GM12878 (cell line): ENCODE measurements around the gene ZNF860. TPM values are rescaled to one million over a fixed set of nuclear protein-coding genes. Genes with fewer than 3 reads are reported as not detected.

Experiments
- ATAC-seq: fragments of 200-7000 bp; cut with Tn5 transposase; 3 replicates; pipeline ENCODE4 v1.9.1; 2020; ENCODE audit warnings: mild to moderate bottlenecking, moderate library complexity
- BruUV-seq: library from RNA; stranded (reverse); fragments of 400-500 nt; replicated peaks from 2 replicates; lab custom pipeline; 2021; lab: Mats Ljungman, UMichigan
- CTCF ChIA-PET: fragments of 300-600 bp; sonication (Branson Sonifier 250); formaldehyde crosslinking; extraction: SDS; loops from one replicate; lab custom pipeline; 2021; ENCODE audit warnings: inconsistent platforms; lab: Yijun Ruan, JAX
- POLR2A ChIA-PET: fragments of 350-600 bp; formaldehyde crosslinking; extraction: SDS; loops from one replicate; lab custom pipeline; 2021; ENCODE audit warnings: inconsistent platforms; lab: Charles Lee
- RAD21 ChIA-PET: fragments of 300-600 bp; sonication (Branson Sonifier 250); formaldehyde crosslinking; loops from one replicate; lab custom pipeline; 2023; ENCODE audit warnings: antibody characterized with exemption; ENCODE audit not compliant: unreplicated experiment; lab: Charles Lee
- SMC1A ChIA-PET: fragments of 300-600 bp; sonication (Branson Sonifier 250); formaldehyde crosslinking; loops from one replicate; lab custom pipeline; 2023; ENCODE audit not compliant: unreplicated experiment, uncharacterized antibody; lab: Charles Lee
- DNase-seq: peaks from one replicate; pipeline ENCODE4 v3.0.0-alpha.2; 2011; ENCODE audit warnings: low read depth, low spot score
- FAIRE-seq: peaks from 3 replicates; lab custom pipeline; 2011; peaks lifted over from hg19 to GRCh38; lab: Jason Lieb, UNC
- H2AFZ ChIP-seq: 2 replicates; pipeline ENCODE4 v1.6.0; 2011; ENCODE audit warnings: low read depth, low read length, control low read depth; ENCODE audit not compliant: control insufficient read depth
- H3K27ac ChIP-seq: 2 replicates; pipeline ENCODE4 v1.5.1; 2011; ENCODE audit warnings: control low read depth; ENCODE audit not compliant: control insufficient read depth, insufficient read depth
- H3K27me3 ChIP-seq, 2 experiments: replicated peaks in 1 of 2; 2 replicates each; pipeline versions ENCODE4 v1.6.0 to v1.6.1; 2011; ENCODE audit warnings: low read length in 1 of 2; ENCODE audit not compliant: control insufficient read depth in 2 of 2, insufficient read depth in 2 of 2
- H3K36me3 ChIP-seq, 2 experiments: 2 replicates each; pipeline ENCODE4 v1.5.1; 2011; ENCODE audit warnings: low read length in 1 of 2; ENCODE audit not compliant: control insufficient read depth in 2 of 2, insufficient read depth in 2 of 2
- H3K4me1 ChIP-seq: 2 replicates; pipeline ENCODE4 v1.6.1; 2011; ENCODE audit warnings: mild to moderate bottlenecking, low read length, moderate library complexity, mixed read lengths; ENCODE audit not compliant: control insufficient read depth, insufficient read depth
- H3K4me2 ChIP-seq: 2 replicates; pipeline ENCODE4 v1.6.0; 2011; ENCODE audit warnings: control low read depth; ENCODE audit not compliant: control insufficient read depth, insufficient read depth
- H3K4me3 ChIP-seq: fragments of 200-600 bp; sonication (generic); 2 replicates; pipeline ENCODE4 v1.5.1; 2016
- H3K79me2 ChIP-seq: 2 replicates; pipeline ENCODE4 v1.6.0; 2011; ENCODE audit warnings: low read length; ENCODE audit not compliant: control insufficient read depth, insufficient read depth
- H3K9ac ChIP-seq: 2 replicates; pipeline ENCODE4 v1.8.0; 2011; ENCODE audit warnings: low read length, control low read depth, mixed read lengths; ENCODE audit not compliant: control insufficient read depth, insufficient read depth
- H3K9me3 ChIP-seq: replicated peaks from 3 replicates; pipeline ENCODE4 v1.5.1; 2011; ENCODE audit warnings: mild to moderate bottlenecking, low read length; ENCODE audit not compliant: control insufficient read depth, insufficient read depth
- H4K20me1 ChIP-seq: 2 replicates; pipeline ENCODE4 v1.6.0; 2011; ENCODE audit not compliant: control insufficient read depth, insufficient read depth
- ASH2L ChIP-seq: fragments of 300-600, 200-600 bp; sonication (generic); IDR thresholded peaks from 2 replicates; pipeline ENCODE4 v1.6.1; 2017; ENCODE audit warnings: low read depth, mild to moderate bottlenecking, borderline replicate concordance
- ATF3 ChIP-seq: IDR thresholded peaks from 2 replicates; pipeline ENCODE4 v1.6.1; 2011; ENCODE audit warnings: low read depth, mild to moderate bottlenecking, low read length, moderate library complexity, borderline replicate concordance; ENCODE audit errors: extremely low read depth
- CHD2 ChIP-seq: IDR thresholded peaks from 2 replicates; pipeline ENCODE4 v1.6.1; 2011; ENCODE audit warnings: low read depth, low read length, improper control_type of control experiment, borderline replicate concordance
- HCFC1 ChIP-seq: fragments of 150-350 bp; IDR thresholded peaks from 2 replicates; pipeline ENCODE4 v1.6.1; 2014; ENCODE audit warnings: low read length
- KLF5 ChIP-seq: fragments of 450-650 bp; IDR thresholded peaks from 2 replicates; pipeline ENCODE4 v1.6.1; 2014; ENCODE audit warnings: mild to moderate bottlenecking; ENCODE audit not compliant: partially characterized antibody
- MXI1 ChIP-seq: fragments of 150-350 bp; IDR thresholded peaks from 2 replicates; pipeline ENCODE4 v1.6.1; 2011; ENCODE audit warnings: low read depth, mild to moderate bottlenecking, inconsistent platforms, low read length, improper control_type of control experiment
- NR2C1 ChIP-seq: fragments of 450-650 bp; IDR thresholded peaks from 2 replicates; pipeline ENCODE4 v1.6.1; 2017; ENCODE audit warnings: antibody characterized with exemption, mild to moderate bottlenecking, moderate library complexity
- NR2F1 ChIP-seq: fragments of 450-650 bp; conservative IDR thresholded peaks from 2 replicates; pipeline ENCODE4 v1.6.1; 2017; ENCODE audit warnings: mild to moderate bottlenecking
- POLR2AphosphoS2 ChIP-seq: IDR thresholded peaks from 2 replicates; pipeline ENCODE4 v1.6.1; 2011; ENCODE audit warnings: low read depth, mild to moderate bottlenecking, low read length, improper control_type of control experiment, moderate library complexity
- RFX5 ChIP-seq: IDR thresholded peaks from 2 replicates; pipeline ENCODE4 v1.6.1; 2011; ENCODE audit warnings: low read depth, low read length, improper control_type of control experiment
- SUPT20H ChIP-seq: IDR thresholded peaks from 2 replicates; pipeline ENCODE4 v1.6.1; 2011; ENCODE audit warnings: low read depth, mild to moderate bottlenecking, low read length, moderate library complexity, borderline replicate concordance; ENCODE audit not compliant: control insufficient read depth
- SUZ12 ChIP-seq: fragments of 200-600 bp; sonication (generic); IDR thresholded peaks from one replicate; pipeline ENCODE4 v1.6.1; 2018; ENCODE audit warnings: antibody characterized with exemption, mild to moderate bottlenecking; ENCODE audit not compliant: unreplicated experiment
- TARDBP ChIP-seq: IDR thresholded peaks from 2 replicates; pipeline ENCODE4 v1.6.1; 2016; ENCODE audit warnings: borderline replicate concordance
- USF1 ChIP-seq: IDR thresholded peaks from 2 replicates; pipeline ENCODE4 v1.6.1; 2011; ENCODE audit warnings: borderline replicate concordance, low read depth, mild to moderate bottlenecking, moderate library complexity, mixed read lengths, low read length; ENCODE audit not compliant: insufficient read depth; ENCODE audit errors: extremely low read length
- USF2 ChIP-seq: IDR thresholded peaks from 2 replicates; pipeline ENCODE4 v1.6.1; 2011; ENCODE audit warnings: low read depth, low read length, improper control_type of control experiment, borderline replicate concordance
- ZBED1 ChIP-seq: IDR thresholded peaks from 2 replicates; pipeline ENCODE4 v1.6.1; 2016; ENCODE audit warnings: borderline replicate concordance
- ZBTB40 ChIP-seq: fragments of 450-650 bp; IDR thresholded peaks from 2 replicates; pipeline ENCODE4 v1.6.1; 2016; ENCODE audit warnings: mild to moderate bottlenecking, moderate library complexity, borderline replicate concordance
- ZNF384 ChIP-seq: IDR thresholded peaks from 2 replicates; pipeline ENCODE4 v1.6.1; 2012; ENCODE audit warnings: low read depth, mild to moderate bottlenecking, low read length, improper control_type of control experiment, borderline replicate concordance
- ZZZ3 ChIP-seq: IDR thresholded peaks from 2 replicates; pipeline ENCODE4 v1.6.1; 2011; ENCODE audit warnings: low read depth; ENCODE audit not compliant: control insufficient read depth, insufficient read length
- WGBS: methylation state at CpG from one replicate; pipeline ENCODE4 v1.1.6; 2016; ENCODE audit warnings: low lambda C conversion rate; ENCODE audit not compliant: insufficient replicate concordance, insufficient coverage; ENCODE audit errors: missing lambda C conversion rate; 5-methylcytosine and 5-hydroxymethylcytosine counted together
- in situ Hi-C: fragments of 300-500 bp; cut with MboI; formaldehyde crosslinking; loops from 9 replicates; pipeline ENCODE4 v1.14.3; 2018; ENCODE audit warnings: mixed read lengths
- intact Hi-C: fragments of 100-400 bp; cut with micrococcal nuclease; formaldehyde crosslinking; loops from one replicate; pipeline ENCODE4 v1.14.2; 2022; ENCODE audit not compliant: unreplicated experiment
- polyA plus RNA-seq, 11 experiments: library from polyadenylated mRNA; depleted of rRNA in 4 of 11; unstranded in 6 of 11; stranded (reverse) in 5 of 11; fragments of >200 nt; fragmentation: Nextera tagmentation in 4 of 11; fragmentation: Illumina TruSeq in 1 of 11; extraction: Ambion mirVana in 4 of 11; extraction: Trizol in 1 of 11; gene quantifications; 1 replicate in 1 of 11; 2 replicates in 10 of 11; pipeline versions ENCODE4 v1.2.1 to v1.2.3, GENCODE V29; 2011 to 2016; ENCODE audit warnings: inconsistent platforms in 2 of 11, missing spikeins in 2 of 11, low read depth in 1 of 11
- total RNA-seq, 4 experiments: library from RNA; depleted of rRNA in 3 of 4; stranded (reverse); fragments of >200 nt in 3 of 4; fragmentation: Illumina TruSeq in 1 of 4; extraction: Trizol in 1 of 4; gene quantifications; 2 replicates each; pipeline versions ENCODE4 v1.2.1 to v1.2.3, GENCODE V29; 2013 to 2021

The ZNF860 gene
- total and polyA plus RNA-seq, 10 of the 15 experiments (the other 5 are each of a cell fraction or from before 2014, with no cell fraction given), result not detected

- no peak for DNase-seq
- ATAC-seq, result no peak
- Histone ChIP-seq H3K36me3 (no peaks in the 10 kb centered on the region), H3K4me2 (no peak overlapping the region), H3K27me3 (no peaks in the 10 kb centered on the region), H3K4me3 (no peak overlapping the region), H3K4me1 (no peaks in the 10 kb centered on the region), H3K27ac (no peak overlapping the region), H3K79me2 (no peaks in the 10 kb centered on the region), H2AFZ (no peak overlapping the region), H3K9ac (no peak overlapping the region), H4K20me1 (no peaks in the 10 kb centered on the region), H3K9me3 (peaks cover 3% of the 10 kb centered on the region; the same call in 1 of the 3 replicates)
- WGBS, result 56% methylated on average over 3 of the region's 3 CpGs
- intact Hi-C loops, result no loop called here
- FAIRE-seq, result no peak
- POLR2A ChIA-PET, result no interaction called here
- no TSS peak for BruUV-seq
- CTCF ChIA-PET, result no interaction called here
- RAD21 ChIA-PET, result no interaction called here
- SMC1A ChIA-PET, result no interaction called here
- in situ Hi-C loops, result no loop called here
- TF ChIP-seq SUPT20H, result no peak
- TF ChIP-seq ZNF384, result no peak
- no peak for TF ChIP-seq NR2F1
- no peak for TF ChIP-seq KLF5
- no peak for TF ChIP-seq MXI1
- no peak for TF ChIP-seq POLR2AphosphoS2
- no peak for TF ChIP-seq ASH2L
- no peak for TF ChIP-seq USF1
- no peak for TF ChIP-seq HCFC1
- no peak for TF ChIP-seq ZBED1
- no peak for TF ChIP-seq NR2C1
- no peak for TF ChIP-seq ATF3
- TF ChIP-seq RFX5, result no peak
- no peak for TF ChIP-seq ZZZ3
- TF ChIP-seq USF2, result no peak
- TF ChIP-seq TARDBP, result no peak
- TF ChIP-seq CHD2, result no peak
- TF ChIP-seq SUZ12, result no peak
- no peak for TF ChIP-seq ZBTB40
- TF ChIP-seq, all 136 proteins: peak for 0
Measured at GRCh38 chr3:32037932-32038267, 56.4 kb downstream of the ZNF860 start.
